Fibroblast of pulmonary artery (primary cell): Measurements from ENCODE around the gene CLSTN1.

Experiments used
- DNase-seq: peaks from one replicate; pipeline ENCODE4 v3.0.0-alpha.2; 2010; ENCODE audit warnings: low read depth
- H3K4me3 ChIP-seq: replicated peaks from 2 replicates; pipeline ENCODE4 v1.5.1; 2011; ENCODE audit warnings: low read depth, mild to moderate bottlenecking, control low read depth, low read length, moderate library complexity
- TF ChIP-seq, protein P1 (sequence below): IDR thresholded peaks from 2 replicates; pipeline ENCODE4 v1.5.1; 2011; ENCODE audit warnings: mild to moderate bottlenecking, control low read depth, low read length, inconsistent platforms; ENCODE audit errors: missing control alignments

The CLSTN1 gene

DNA sequence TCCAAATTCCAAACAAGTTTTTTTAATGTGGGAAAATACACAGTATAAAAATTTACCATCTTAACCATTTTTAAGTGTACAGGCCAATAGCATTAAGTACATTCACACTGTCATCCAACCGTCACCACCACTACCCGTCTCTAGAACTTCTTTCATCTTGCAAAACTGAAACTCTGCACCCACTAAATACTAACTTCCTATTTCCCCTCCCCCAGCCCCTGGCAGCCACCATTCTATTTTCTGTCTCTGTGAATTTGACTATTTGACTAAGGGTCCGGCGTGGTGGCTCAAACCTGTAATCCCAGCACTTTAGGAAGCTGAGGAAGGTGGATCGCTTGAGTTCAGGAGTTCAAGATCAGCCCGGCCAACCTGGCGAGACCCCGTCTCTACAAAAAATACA is 36.1 kb downstream of the CLSTN1 start:
- TF ChIP-seq, protein P1, sequence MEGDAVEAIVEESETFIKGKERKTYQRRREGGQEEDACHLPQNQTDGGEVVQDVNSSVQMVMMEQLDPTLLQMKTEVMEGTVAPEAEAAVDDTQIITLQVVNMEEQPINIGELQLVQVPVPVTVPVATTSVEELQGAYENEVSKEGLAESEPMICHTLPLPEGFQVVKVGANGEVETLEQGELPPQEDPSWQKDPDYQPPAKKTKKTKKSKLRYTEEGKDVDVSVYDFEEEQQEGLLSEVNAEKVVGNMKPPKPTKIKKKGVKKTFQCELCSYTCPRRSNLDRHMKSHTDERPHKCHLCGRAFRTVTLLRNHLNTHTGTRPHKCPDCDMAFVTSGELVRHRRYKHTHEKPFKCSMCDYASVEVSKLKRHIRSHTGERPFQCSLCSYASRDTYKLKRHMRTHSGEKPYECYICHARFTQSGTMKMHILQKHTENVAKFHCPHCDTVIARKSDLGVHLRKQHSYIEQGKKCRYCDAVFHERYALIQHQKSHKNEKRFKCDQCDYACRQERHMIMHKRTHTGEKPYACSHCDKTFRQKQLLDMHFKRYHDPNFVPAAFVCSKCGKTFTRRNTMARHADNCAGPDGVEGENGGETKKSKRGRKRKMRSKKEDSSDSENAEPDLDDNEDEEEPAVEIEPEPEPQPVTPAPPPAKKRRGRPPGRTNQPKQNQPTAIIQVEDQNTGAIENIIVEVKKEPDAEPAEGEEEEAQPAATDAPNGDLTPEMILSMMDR: no peak
- no peak for DNase-seq
- H3K4me3 ChIP-seq: no peak overlapping the region

DNA sequence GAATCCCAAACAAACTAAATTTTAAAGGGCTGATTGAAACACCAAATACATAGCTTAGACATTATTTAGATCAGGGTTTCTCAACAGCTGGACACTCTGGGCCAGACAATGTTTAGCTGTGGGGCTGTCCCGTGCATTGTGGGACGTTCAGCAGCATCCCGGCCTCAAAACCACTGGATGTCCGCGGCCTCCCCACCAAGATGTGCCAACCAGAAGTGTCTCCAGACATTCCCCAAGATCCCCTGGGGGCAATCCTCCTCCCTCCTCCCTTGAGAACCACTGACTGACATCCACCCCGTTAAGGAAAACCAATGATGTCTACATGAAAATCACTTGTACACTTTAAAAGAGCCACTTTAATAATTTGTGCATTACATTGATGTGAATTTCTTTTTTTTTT is 38.4 kb downstream of the CLSTN1 start:
- no peak overlapping the region for H3K4me3 ChIP-seq
- no peak for DNase-seq
- TF ChIP-seq, protein P1: no peak

DNA sequence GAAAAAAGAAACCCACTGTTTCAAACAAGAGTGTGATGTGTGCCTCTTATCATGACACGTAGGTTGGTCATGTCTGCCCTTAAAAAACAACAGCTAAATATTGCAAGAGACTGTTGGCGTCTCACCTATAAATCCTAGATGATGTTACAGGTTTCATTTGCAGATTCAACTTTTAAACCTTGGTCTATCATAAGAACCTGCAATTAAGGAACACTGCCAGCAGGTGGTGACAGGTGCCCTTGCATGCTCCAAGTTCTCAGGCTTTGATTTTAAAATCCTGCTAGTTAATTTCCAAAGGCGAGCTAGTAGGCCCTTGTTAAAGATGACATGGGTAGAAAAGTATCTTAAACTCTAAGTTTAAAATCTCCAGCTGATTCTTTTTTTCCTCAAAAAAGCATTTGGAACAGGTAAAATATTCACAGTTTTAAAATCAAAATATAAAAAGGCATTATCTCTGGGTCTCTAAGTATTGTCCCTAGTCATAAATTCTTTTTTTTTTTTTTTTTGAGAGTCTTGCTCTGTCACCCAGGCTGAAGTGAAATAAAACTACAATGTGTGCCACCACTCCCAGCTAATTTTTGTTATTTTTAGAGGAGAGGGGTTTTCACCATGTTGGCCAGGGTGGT is 39.1 kb downstream of the CLSTN1 start:
- TF ChIP-seq, protein P1: peak; percentile 76
- peak; percentile 75 for DNase-seq
- H3K4me3 ChIP-seq: no peak overlapping the region

DNA sequence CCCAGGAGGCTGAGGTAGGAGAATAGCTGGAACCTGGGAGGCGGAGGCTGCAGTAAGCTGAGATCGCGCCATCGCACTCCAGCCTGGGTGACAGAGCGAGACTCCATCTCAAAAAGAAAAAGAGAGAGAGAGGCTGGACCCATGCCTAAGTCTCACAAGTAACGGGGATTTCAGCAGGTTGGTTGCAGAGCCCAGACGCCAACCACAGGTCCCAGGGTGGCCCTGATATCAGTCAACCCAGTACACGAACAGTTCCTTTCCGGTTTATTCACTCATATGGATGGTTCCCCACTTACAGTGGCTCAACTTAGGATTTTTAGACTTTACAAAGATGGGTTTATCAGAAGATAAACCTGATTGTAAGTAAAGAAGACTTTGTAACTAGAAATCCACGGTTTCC is 40.9 kb downstream of the CLSTN1 start:
- H3K4me3 ChIP-seq: no peak overlapping the region
- DNase-seq: no peak
- TF ChIP-seq, protein P1: no peak

DNA sequence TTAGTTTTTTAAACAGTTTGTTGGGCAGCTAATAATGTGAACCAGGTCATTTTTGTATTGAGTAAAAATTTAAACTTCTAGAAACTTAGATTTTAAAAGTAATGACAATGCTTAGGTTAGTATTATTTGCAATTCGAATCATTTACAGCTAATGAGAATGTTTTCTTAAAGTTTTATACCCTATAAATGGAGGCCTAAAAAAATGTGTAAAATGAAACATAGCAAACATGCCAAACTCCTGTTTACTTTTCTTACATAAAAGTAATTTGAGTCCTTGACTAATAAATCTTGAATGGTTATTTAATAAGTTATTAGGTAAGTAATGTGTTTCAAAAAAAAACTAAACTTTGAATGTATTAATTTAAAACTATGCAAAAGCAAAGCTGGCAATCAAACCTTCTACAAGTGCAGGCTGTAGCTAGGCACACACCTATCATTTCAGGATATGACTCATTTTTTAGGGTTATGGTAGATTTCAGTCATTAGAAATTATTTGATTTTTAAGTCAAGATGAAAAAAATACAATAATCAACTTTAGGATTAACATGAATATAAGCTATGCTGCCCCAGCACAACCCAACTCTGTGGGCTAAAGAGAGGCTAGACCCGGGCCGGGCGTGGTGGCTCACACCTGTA is 41.5 kb downstream of the CLSTN1 start:
- TF ChIP-seq, protein P1: no peak
- H3K4me3 ChIP-seq: no peak overlapping the region
- no peak for DNase-seq

DNA sequence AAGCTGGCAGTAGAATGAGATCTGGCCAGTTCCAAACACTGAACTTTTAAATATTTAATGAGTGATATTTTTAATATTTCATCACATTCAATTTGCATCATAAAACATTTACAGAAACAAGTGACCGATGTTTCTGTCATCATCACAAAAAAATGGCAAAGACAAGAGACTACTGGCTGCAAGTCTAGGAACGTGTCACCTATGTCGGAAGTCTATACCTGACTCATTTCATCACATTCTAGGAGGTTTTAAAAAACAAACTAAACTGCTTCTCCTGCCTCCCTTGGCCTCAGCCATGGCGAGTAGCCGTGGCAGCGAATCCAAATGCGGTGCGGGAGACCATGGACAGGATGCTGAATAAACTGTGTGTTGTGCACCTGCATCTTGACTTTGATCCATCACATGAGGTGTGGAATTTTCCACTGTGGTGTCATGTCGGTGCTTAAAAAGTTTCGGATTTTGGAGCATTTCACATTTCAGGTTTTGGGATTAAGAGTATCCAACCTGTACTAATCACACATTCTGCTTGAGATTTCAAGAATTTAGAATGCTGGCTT is 43.1 kb downstream of the CLSTN1 start:
- no peak overlapping the region for H3K4me3 ChIP-seq
- DNase-seq: no peak
- TF ChIP-seq, protein P1: no peak
